H1 (cell line): ENCODE data around the gene SPACA5. TPM values are rescaled to one million over a fixed set of nuclear protein-coding genes. Genes with fewer than 3 reads are reported as not detected.

Source experiments
- CTCF ChIA-PET: fragments of 300-600 bp; sonication (Branson Sonifier 250); formaldehyde crosslinking; loops from one replicate; lab custom pipeline; 2021; ENCODE audit not compliant: partially characterized antibody; lab: Charles Lee
- POLR2A ChIA-PET: fragments of 300-600 bp; sonication (Branson Sonifier 250); formaldehyde crosslinking; loops from one replicate; lab custom pipeline; 2021; ENCODE audit warnings: inconsistent platforms; ENCODE audit not compliant: partially characterized antibody; lab: Charles Lee
- DNase-seq, 2 experiments: peaks; one replicate each; pipeline versions ENCODE4 v3.0.0 to v3.0.0-alpha.2; 2010 to 2022; ENCODE audit warnings: low spot score in 2 of 2, low read depth in 1 of 2, mixed read lengths in 1 of 2
- FAIRE-seq: peaks from 2 replicates; lab custom pipeline; 2011; peaks lifted over from hg19 to GRCh38; lab: Jason Lieb, UNC
- H2AFZ ChIP-seq: 2 replicates; pipeline ENCODE4 v1.8.1; 2012; ENCODE audit warnings: low read length, inconsistent platforms
- H2AK5ac ChIP-seq: 2 replicates; pipeline ENCODE4 v1.6.1; 2013; ENCODE audit warnings: low read depth, low read length
- H2BK120ac ChIP-seq: replicated peaks from 2 replicates; pipeline ENCODE3; 2013; ENCODE audit warnings: low read depth, low read length, inconsistent platforms
- H2BK12ac ChIP-seq: 2 replicates; pipeline ENCODE4 v1.6.1; 2013; ENCODE audit warnings: low read depth, low read length
- H2BK15ac ChIP-seq: 2 replicates; pipeline ENCODE4 v1.6.1; 2013; ENCODE audit warnings: low read length
- H2BK20ac ChIP-seq: 2 replicates; pipeline ENCODE4 v1.6.1; 2013; ENCODE audit warnings: low read length
- H2BK5ac ChIP-seq: 2 replicates; pipeline ENCODE4 v1.6.1; 2013; ENCODE audit warnings: low read depth, low read length
- H3K14ac ChIP-seq: 2 replicates; pipeline ENCODE4 v1.6.1; 2013; ENCODE audit warnings: inconsistent platforms; ENCODE audit not compliant: insufficient read length
- H3K18ac ChIP-seq: 2 replicates; pipeline ENCODE4 v1.6.1; 2013; ENCODE audit warnings: low read length; ENCODE audit errors: extremely low read depth
- H3K23ac ChIP-seq: 2 replicates; pipeline ENCODE4 v1.6.1; 2013; ENCODE audit warnings: inconsistent platforms; ENCODE audit not compliant: insufficient read length
- H3K23me2 ChIP-seq: 2 replicates; pipeline ENCODE4 v1.6.1; 2013; ENCODE audit warnings: low read depth, low read length
- H3K27ac ChIP-seq: 2 replicates; pipeline ENCODE4 v1.6.1; 2011; ENCODE audit warnings: low read depth, low read length, inconsistent platforms
- H3K27me3 ChIP-seq, 4 experiments: replicated peaks in 1 of 4; 1 replicate in 1 of 4; 2 replicates in 3 of 4; pipeline versions ENCODE4 v1.6.1 to v1.8.1; 2011 to 2013; ENCODE audit warnings: low read length in 3 of 4, mild to moderate bottlenecking in 3 of 4, inconsistent platforms in 2 of 4, mixed read lengths in 2 of 4, moderate library complexity in 1 of 4; ENCODE audit not compliant: control insufficient read depth in 3 of 4, insufficient read depth in 3 of 4; ENCODE audit errors: extremely low read depth in 1 of 4
- H3K36me3 ChIP-seq, 4 experiments: 2 replicates each; pipeline versions ENCODE4 v1.6.1 to v1.8.1; 2011 to 2013; ENCODE audit warnings: mild to moderate bottlenecking in 4 of 4, low read length in 3 of 4, moderate library complexity in 2 of 4, control low read depth in 1 of 4, inconsistent platforms in 1 of 4; ENCODE audit not compliant: insufficient read depth in 4 of 4, control insufficient read depth in 2 of 4
- H3K4ac ChIP-seq: replicated peaks from 2 replicates; pipeline ENCODE3; 2013; ENCODE audit warnings: low read length, low read depth, mixed read lengths, inconsistent platforms; ENCODE audit not compliant: insufficient read length
- H3K4me1 ChIP-seq, 4 experiments: replicated peaks in 1 of 4; 1 replicate in 1 of 4; 2 replicates in 3 of 4; pipeline versions ENCODE4 v1.6.1 to v1.8.1; 2011 to 2013; ENCODE audit warnings: low read length in 3 of 4, inconsistent platforms in 2 of 4, mixed read lengths in 1 of 4; ENCODE audit not compliant: insufficient read depth in 4 of 4, control insufficient read depth in 3 of 4
- H3K4me2 ChIP-seq, 2 experiments: 2 replicates each; pipeline versions ENCODE4 v1.6.1 to v1.8.1; 2011 to 2013; ENCODE audit warnings: low read depth in 2 of 2, low read length in 2 of 2, control low read depth in 1 of 2, inconsistent platforms in 1 of 2, mild to moderate bottlenecking in 1 of 2; ENCODE audit not compliant: insufficient read depth in 1 of 2
- H3K4me3 ChIP-seq, 4 experiments: fragments of 200-600, 300-600 bp in 1 of 4; sonication (generic), shearing (Covaris generic), sonication (Bioruptor Twin) in 1 of 4; 2 replicates each; pipeline versions ENCODE4 v1.5.1 to v1.8.1; 2011 to 2016; ENCODE audit warnings: low read length in 4 of 4, low read depth in 3 of 4, control low read depth in 2 of 4, inconsistent platforms in 2 of 4, mild to moderate bottlenecking in 2 of 4, mixed read lengths in 1 of 4, moderate library complexity in 1 of 4; ENCODE audit not compliant: insufficient read depth in 2 of 4; ENCODE audit errors: extremely low read depth in 1 of 4
- H3K56ac ChIP-seq: replicated peaks from 2 replicates; pipeline ENCODE3; 2013; ENCODE audit warnings: low read depth, mild to moderate bottlenecking, mixed read lengths, low read length, inconsistent platforms; ENCODE audit not compliant: insufficient read length
- H3K79me1 ChIP-seq: 2 replicates; pipeline ENCODE4 v1.6.1; 2013; ENCODE audit warnings: low read depth, low read length, control low read depth
- H3K79me2 ChIP-seq, 2 experiments: 2 replicates each; pipeline versions ENCODE4 v1.6.1 to v1.8.1; 2012 to 2013; ENCODE audit warnings: low read length in 2 of 2, mild to moderate bottlenecking in 2 of 2, inconsistent platforms in 1 of 2; ENCODE audit not compliant: insufficient read depth in 2 of 2, control insufficient read depth in 1 of 2
- H3K9ac ChIP-seq, 4 experiments: replicated peaks in 1 of 4; 1 replicate in 1 of 4; 2 replicates in 3 of 4; pipeline versions ENCODE4 v1.6.1 to v1.8.1; 2011 to 2013; ENCODE audit warnings: low read depth in 3 of 4, low read length in 3 of 4, control low read depth in 2 of 4, mild to moderate bottlenecking in 2 of 4, moderate library complexity in 2 of 4, inconsistent platforms in 1 of 4; ENCODE audit errors: extremely low read depth in 1 of 4
- H3K9me3 ChIP-seq, 2 experiments: 2 replicates each; pipeline versions ENCODE4 v1.6.1 to v1.8.1; 2012 to 2013; ENCODE audit warnings: mild to moderate bottlenecking in 2 of 2, moderate library complexity in 2 of 2, control low read depth in 1 of 2, inconsistent platforms in 1 of 2, low read depth in 1 of 2, low read length in 1 of 2, mixed read lengths in 1 of 2; ENCODE audit not compliant: insufficient read depth in 2 of 2
- H4K20me1 ChIP-seq, 2 experiments: replicated peaks in 1 of 2; 2 replicates each; pipeline versions ENCODE3 to v1.8.1; 2011 to 2013; ENCODE audit warnings: inconsistent platforms in 2 of 2, low read length in 2 of 2, mild to moderate bottlenecking in 1 of 2; ENCODE audit not compliant: insufficient read depth in 2 of 2, control insufficient read depth in 1 of 2
- H4K5ac ChIP-seq: 2 replicates; pipeline ENCODE4 v1.6.1; 2013; ENCODE audit warnings: low read length, low read depth, mixed read lengths, inconsistent platforms; ENCODE audit not compliant: insufficient read length
- H4K8ac ChIP-seq: 2 replicates; pipeline ENCODE4 v1.8.0; 2013; ENCODE audit warnings: mild to moderate bottlenecking, moderate library complexity, low read length, inconsistent platforms; ENCODE audit not compliant: insufficient read depth; ENCODE audit errors: extremely low read depth
- H4K91ac ChIP-seq: replicated peaks from 2 replicates; pipeline ENCODE3; 2013; ENCODE audit warnings: low read length, mixed read lengths, inconsistent platforms; ENCODE audit not compliant: insufficient read length
- BRCA1 ChIP-seq: IDR thresholded peaks from 2 replicates; pipeline ENCODE4 v1.6.1; 2012; ENCODE audit warnings: low read depth, low read length, improper control_type of control experiment
- CBX5 ChIP-seq: fragments of 300-800, 300-1000 bp; sonication (generic); IDR thresholded peaks from 2 replicates; pipeline ENCODE4 v1.7.1; 2016; ENCODE audit warnings: antibody characterized with exemption, low read length, low read depth
- HDAC2 ChIP-seq, 2 experiments: fragments of 300-600 bp in 1 of 2; sonication (generic) in 1 of 2; IDR thresholded peaks; 2 replicates each; pipeline ENCODE4 v1.6.1; 2011 to 2012; ENCODE audit warnings: low read depth in 2 of 2, low read length in 2 of 2, mild to moderate bottlenecking in 2 of 2, moderate library complexity in 2 of 2, borderline replicate concordance in 1 of 2, inconsistent platforms in 1 of 2
- JUND ChIP-seq: IDR thresholded peaks from 2 replicates; pipeline ENCODE4 v1.6.1; 2011; ENCODE audit warnings: mild to moderate bottlenecking, improper control_type of control experiment, low read length
- KDM4A ChIP-seq: IDR thresholded peaks from one replicate; pipeline ENCODE4 v1.7.1; 2012; ENCODE audit warnings: low read depth, mild to moderate bottlenecking, moderate library complexity, low read length, inconsistent platforms; ENCODE audit not compliant: severe bottlenecking
- PHF8 ChIP-seq: fragments of 200-600 bp; sonication (generic); conservative IDR thresholded peaks from 2 replicates; pipeline ENCODE4 v1.7.1; 2012; ENCODE audit warnings: low read depth, mild to moderate bottlenecking, inconsistent platforms, low read length, moderate library complexity
- RBBP5 ChIP-seq: IDR thresholded peaks from 2 replicates; pipeline ENCODE4 v1.7.1; 2012; ENCODE audit warnings: low read depth, mild to moderate bottlenecking, inconsistent platforms, low read length, moderate library complexity, borderline replicate concordance
- RXRA ChIP-seq: IDR thresholded peaks from 2 replicates; pipeline ENCODE4 v1.6.1; 2011; ENCODE audit warnings: low read depth, mild to moderate bottlenecking, low read length, moderate library complexity; ENCODE audit not compliant: insufficient read depth
- SP4 ChIP-seq: IDR thresholded peaks from 2 replicates; pipeline ENCODE4 v1.6.1; 2012; ENCODE audit warnings: low read length, inconsistent platforms
- TCF12 ChIP-seq: IDR thresholded peaks from 2 replicates; pipeline ENCODE4 v1.6.1; 2011; ENCODE audit warnings: low read depth, mild to moderate bottlenecking, low read length
- WGBS, 2 experiments: shearing (Covaris generic) in 1 of 2; methylation state at CpG; one replicate each; pipeline versions ENCODE4 v1.1.6 to v1.1.7; 2013 to 2015; ENCODE audit warnings: low lambda C conversion rate in 2 of 2, mixed read lengths in 2 of 2, inconsistent platforms in 1 of 2, low coverage in 1 of 2, missing lambda C conversion rate in 1 of 2; ENCODE audit not compliant: insufficient replicate concordance in 2 of 2, insufficient coverage in 1 of 2, insufficient read length in 1 of 2; ENCODE audit errors: extremely low coverage in 1 of 2, missing lambda C conversion rate in 1 of 2; 5-methylcytosine and 5-hydroxymethylcytosine counted together
- polyA plus RNA-seq, 7 experiments: library from polyadenylated mRNA; depleted of rRNA in 3 of 7; stranded (reverse) in 5 of 7; unstranded in 2 of 7; fragments of >200 nt in 5 of 7; fragments of 200-250 nt in 2 of 7; gene quantifications; 1 replicate in 5 of 7; 2 replicates in 1 of 7; 4 replicates in 1 of 7; pipeline versions ENCODE4 v1.2.1 to v1.2.3, GENCODE V29; 2011 to 2013; ENCODE audit warnings: missing spikeins in 2 of 7, mixed read lengths in 2 of 7
- total RNA-seq: library from RNA; stranded (reverse); fragmentation: NEBNext Ultra II Directional; extraction: Animal tissue kit (Norgen Biotek cat#: 25700); gene quantifications from 2 replicates; pipeline ENCODE4 v1.2.1, GENCODE V29; 2021

The SPACA5 gene
- total and polyA plus RNA-seq, 2 of the 8 experiments (the other 6 are each of a cell fraction or from before 2014, with no cell fraction given), result 0.26 TPM; not detected in 1

GRCh38 chrX:48002929-48003328, 3.9 kb upstream of the SPACA5 start:
- Histone ChIP-seq H4K20me1 (no peaks in the 10 kb centered on the region), H2BK12ac (no peak overlapping the region), H3K4me2 (peak overlapping the region; percentile 66 to 67; a peak in 3 of 4 replicates), H3K18ac (no peak overlapping the region), H2BK5ac (no peak overlapping the region), H2BK120ac (no peak overlapping the region), H3K14ac (no peak overlapping the region), H3K27ac (no peak overlapping the region), H3K27me3 (no peaks in the 10 kb centered on the region), H3K36me3 (no peaks in the 10 kb centered on the region), H2AFZ (no peak overlapping the region), H4K91ac (no peak overlapping the region), H2AK5ac (no peak overlapping the region), H3K79me1 (no peaks in the 10 kb centered on the region), H3K9me3 (no peaks in the 10 kb centered on the region), H3K4ac (no peak overlapping the region), H3K79me2 (peaks cover 0 to 9% of the 10 kb centered on the region in 2 experiments; a peak in 1 of 4 replicates), H2BK15ac (no peak overlapping the region), H2BK20ac (no peak overlapping the region), H3K23me2 (no peaks in the 10 kb centered on the region), H4K5ac (no peak overlapping the region), H3K23ac (no peak overlapping the region), H3K9ac (no peak overlapping the region), H3K4me1 (no peaks in the 10 kb centered on the region), H3K56ac (no peak overlapping the region), H3K4me3 (peak overlapping the region in 3 of 4 experiments; percentile 79 to 88 (median 86); a peak in 5 of 8 replicates), H4K8ac (no peak overlapping the region)
- DNase-seq (no peak), FAIRE-seq (no peak)
- POLR2A ChIA-PET, result no interaction called here
- CTCF ChIA-PET, result no interaction called here
- 70% methylated on average over 7 of the region's 7 CpGs; no CpG with 5 or more reads in 1 of the 2 experiments for whole genome bisulfite sequencing, 2 experiments
- TF ChIP-seq JUND, result no peak
- no peak for TF ChIP-seq PHF8
- no peak for TF ChIP-seq KDM4A
- no peak for TF ChIP-seq TCF12
- no peak for TF ChIP-seq BRCA1
- no peak for TF ChIP-seq RXRA
- TF ChIP-seq SP4, result no peak
- no peak for TF ChIP-seq RBBP5
- no peak for TF ChIP-seq CBX5
- TF ChIP-seq HDAC2 (IDR thresholded peaks at IDR 0.05; ENCODE audit: borderline replicate concordance in 1 of 2, low read depth in 2 of 2, low read length in 2 of 2), result no peak
- TF ChIP-seq, all 59 proteins: peak for 0
